ENCODE measurements around the gene LRRC27.

Gene LRRC27

DNA sequence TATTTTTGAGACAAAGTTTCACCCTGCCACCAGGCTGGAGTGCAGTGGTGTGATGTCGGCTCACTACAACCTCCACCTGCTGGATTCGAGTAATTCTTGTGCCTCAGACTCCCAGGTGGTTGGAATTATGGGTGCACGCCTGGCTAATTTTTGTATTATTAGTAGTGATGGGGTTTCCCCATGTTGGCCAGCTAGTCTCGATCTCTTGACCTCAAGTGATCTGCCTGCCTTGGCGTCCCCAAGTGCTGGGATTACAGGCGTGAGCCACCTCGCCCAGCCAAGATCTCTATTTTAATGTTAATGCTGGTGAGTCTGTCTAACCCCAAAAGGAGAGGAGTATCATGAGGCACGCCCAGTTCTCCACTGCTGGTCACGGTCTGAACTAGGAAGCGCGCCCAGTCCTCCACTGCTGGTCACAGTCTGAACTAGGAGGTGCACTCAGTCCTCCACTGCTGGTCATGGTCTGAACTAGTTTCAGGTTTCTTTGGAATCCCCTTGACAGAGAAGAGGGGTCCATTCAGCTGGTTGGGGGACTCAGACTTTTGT is 5.6 kb upstream of the LRRC27 start:
- no peak overlapping the region for H3K27ac ChIP-seq (replicated peaks)
- TF ChIP-seq SPI1 (IDR thresholded peaks at IDR 0.05; ENCODE audit: borderline replicate concordance, low read depth) (no peak), GABPA (IDR thresholded peaks at IDR 0.05; ENCODE audit: low read depth) (no peak), POLR2AphosphoS5 (IDR thresholded peaks at IDR 0.05; ENCODE audit: low read depth) (no peak)
- TF ChIP-seq, protein P1, sequence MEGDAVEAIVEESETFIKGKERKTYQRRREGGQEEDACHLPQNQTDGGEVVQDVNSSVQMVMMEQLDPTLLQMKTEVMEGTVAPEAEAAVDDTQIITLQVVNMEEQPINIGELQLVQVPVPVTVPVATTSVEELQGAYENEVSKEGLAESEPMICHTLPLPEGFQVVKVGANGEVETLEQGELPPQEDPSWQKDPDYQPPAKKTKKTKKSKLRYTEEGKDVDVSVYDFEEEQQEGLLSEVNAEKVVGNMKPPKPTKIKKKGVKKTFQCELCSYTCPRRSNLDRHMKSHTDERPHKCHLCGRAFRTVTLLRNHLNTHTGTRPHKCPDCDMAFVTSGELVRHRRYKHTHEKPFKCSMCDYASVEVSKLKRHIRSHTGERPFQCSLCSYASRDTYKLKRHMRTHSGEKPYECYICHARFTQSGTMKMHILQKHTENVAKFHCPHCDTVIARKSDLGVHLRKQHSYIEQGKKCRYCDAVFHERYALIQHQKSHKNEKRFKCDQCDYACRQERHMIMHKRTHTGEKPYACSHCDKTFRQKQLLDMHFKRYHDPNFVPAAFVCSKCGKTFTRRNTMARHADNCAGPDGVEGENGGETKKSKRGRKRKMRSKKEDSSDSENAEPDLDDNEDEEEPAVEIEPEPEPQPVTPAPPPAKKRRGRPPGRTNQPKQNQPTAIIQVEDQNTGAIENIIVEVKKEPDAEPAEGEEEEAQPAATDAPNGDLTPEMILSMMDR (IDR thresholded peaks at IDR 0.05; ENCODE audit: insufficient read depth, low read length) = no peak
- TF ChIP-seq, protein P2, sequence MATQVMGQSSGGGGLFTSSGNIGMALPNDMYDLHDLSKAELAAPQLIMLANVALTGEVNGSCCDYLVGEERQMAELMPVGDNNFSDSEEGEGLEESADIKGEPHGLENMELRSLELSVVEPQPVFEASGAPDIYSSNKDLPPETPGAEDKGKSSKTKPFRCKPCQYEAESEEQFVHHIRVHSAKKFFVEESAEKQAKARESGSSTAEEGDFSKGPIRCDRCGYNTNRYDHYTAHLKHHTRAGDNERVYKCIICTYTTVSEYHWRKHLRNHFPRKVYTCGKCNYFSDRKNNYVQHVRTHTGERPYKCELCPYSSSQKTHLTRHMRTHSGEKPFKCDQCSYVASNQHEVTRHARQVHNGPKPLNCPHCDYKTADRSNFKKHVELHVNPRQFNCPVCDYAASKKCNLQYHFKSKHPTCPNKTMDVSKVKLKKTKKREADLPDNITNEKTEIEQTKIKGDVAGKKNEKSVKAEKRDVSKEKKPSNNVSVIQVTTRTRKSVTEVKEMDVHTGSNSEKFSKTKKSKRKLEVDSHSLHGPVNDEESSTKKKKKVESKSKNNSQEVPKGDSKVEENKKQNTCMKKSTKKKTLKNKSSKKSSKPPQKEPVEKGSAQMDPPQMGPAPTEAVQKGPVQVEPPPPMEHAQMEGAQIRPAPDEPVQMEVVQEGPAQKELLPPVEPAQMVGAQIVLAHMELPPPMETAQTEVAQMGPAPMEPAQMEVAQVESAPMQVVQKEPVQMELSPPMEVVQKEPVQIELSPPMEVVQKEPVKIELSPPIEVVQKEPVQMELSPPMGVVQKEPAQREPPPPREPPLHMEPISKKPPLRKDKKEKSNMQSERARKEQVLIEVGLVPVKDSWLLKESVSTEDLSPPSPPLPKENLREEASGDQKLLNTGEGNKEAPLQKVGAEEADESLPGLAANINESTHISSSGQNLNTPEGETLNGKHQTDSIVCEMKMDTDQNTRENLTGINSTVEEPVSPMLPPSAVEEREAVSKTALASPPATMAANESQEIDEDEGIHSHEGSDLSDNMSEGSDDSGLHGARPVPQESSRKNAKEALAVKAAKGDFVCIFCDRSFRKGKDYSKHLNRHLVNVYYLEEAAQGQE (IDR thresholded peaks at IDR 0.05; ENCODE audit: insufficient replicate concordance, low read depth) = no peak
- DNase-seq (ENCODE audit: low read depth in 1 of 2, low spot score in 1 of 2) = no peak
- H3K27me3 ChIP-seq (ENCODE audit: insufficient read depth, poor library complexity, severe bottlenecking) = no peaks in the 10 kb centered on the region
- H3K4me3 ChIP-seq (replicated peaks; ENCODE audit: insufficient read depth, low read length) = no peak overlapping the region

DNA sequence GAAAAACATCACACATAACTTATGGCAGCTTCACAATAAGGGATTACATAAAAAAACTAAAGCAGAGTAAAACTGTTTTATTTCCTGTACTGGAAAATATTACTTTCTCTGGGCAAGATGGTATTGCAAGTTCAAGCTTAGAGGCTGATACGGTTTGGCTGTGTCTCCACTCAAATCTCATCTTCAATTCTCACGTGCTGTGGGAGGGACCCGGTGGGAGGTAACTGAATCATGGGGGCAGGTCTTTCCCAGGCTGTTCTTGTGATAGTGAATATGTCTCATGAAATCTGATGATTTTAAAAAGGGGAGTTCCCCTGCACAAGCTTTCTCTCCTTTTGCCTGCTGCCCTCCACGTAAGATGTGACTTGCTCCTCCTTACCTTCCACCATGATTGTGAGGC is 5.1 kb upstream of the LRRC27 start:
- TF ChIP-seq, protein P2 (IDR thresholded peaks at IDR 0.05; ENCODE audit: insufficient replicate concordance, low read depth) = no peak
- TF ChIP-seq, protein P1 (IDR thresholded peaks at IDR 0.05; ENCODE audit: insufficient read depth, low read length) = no peak
- TF ChIP-seq SPI1 (IDR thresholded peaks at IDR 0.05; ENCODE audit: borderline replicate concordance, low read depth) = no peak
- TF ChIP-seq GABPA (IDR thresholded peaks at IDR 0.05; ENCODE audit: low read depth) = no peak
- no peak for TF ChIP-seq POLR2AphosphoS5 (IDR thresholded peaks at IDR 0.05; ENCODE audit: low read depth)
- Histone ChIP-seq H3K27me3 (ENCODE audit: insufficient read depth, poor library complexity, severe bottlenecking) (no peaks in the 10 kb centered on the region), H3K4me3 (replicated peaks; ENCODE audit: insufficient read depth, low read length) (no peak overlapping the region), H3K27ac (replicated peaks) (no peak overlapping the region)
- DNase-seq (ENCODE audit: low read depth in 1 of 2, low spot score in 1 of 2) = no peak

DNA sequence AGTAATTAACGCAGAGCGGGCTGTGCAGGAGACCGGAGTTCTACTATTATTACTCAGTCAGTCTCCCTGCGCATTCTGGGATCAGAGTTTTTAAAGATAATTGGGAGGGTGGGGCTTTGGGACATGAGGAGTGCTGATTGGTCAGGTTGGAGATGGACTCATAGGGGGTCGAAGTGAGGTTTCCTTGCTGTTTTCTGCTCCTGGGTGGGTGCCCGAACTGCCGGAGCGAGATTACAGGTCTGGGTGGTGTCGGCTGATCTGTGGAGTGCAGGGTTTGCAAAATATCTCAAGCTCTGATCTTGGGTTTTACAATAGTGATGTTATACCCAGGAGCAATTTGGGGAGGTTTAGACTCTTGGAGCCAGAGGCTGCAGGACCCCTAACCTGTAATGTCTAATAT is 3.9 kb upstream of the LRRC27 start:
- no peak overlapping the region for H3K4me3 ChIP-seq (replicated peaks; ENCODE audit: insufficient read depth, low read length)
- TF ChIP-seq, protein P1 (IDR thresholded peaks at IDR 0.05; ENCODE audit: insufficient read depth, low read length) = no peak
- TF ChIP-seq GABPA (IDR thresholded peaks at IDR 0.05; ENCODE audit: low read depth) (no peak), POLR2AphosphoS5 (IDR thresholded peaks at IDR 0.05; ENCODE audit: low read depth) (no peak), SPI1 (IDR thresholded peaks at IDR 0.05; ENCODE audit: borderline replicate concordance, low read depth) (no peak)
- TF ChIP-seq, protein P2 (IDR thresholded peaks at IDR 0.05; ENCODE audit: insufficient replicate concordance, low read depth) = no peak
- no peak for DNase-seq (ENCODE audit: low read depth in 1 of 2, low spot score in 1 of 2)
- H3K27ac ChIP-seq (replicated peaks) = no peak overlapping the region
- no peaks in the 10 kb centered on the region for H3K27me3 ChIP-seq (ENCODE audit: insufficient read depth, poor library complexity, severe bottlenecking)

All from HL-60 (cell line).